Activated CD4-positive, alpha-beta T cell treated with anti-CD3 and anti-CD28 coated beads, Interleukin-2, amount 50 U/mL, for 4 hours (primary cell): ENCODE results near the gene ZDHHC11.

Experiments
- DNase-seq, 2 experiments: peaks; one replicate each; pipeline ENCODE4 v3.0.0-alpha.2; 2020

ZDHHC11 gene, protein sequence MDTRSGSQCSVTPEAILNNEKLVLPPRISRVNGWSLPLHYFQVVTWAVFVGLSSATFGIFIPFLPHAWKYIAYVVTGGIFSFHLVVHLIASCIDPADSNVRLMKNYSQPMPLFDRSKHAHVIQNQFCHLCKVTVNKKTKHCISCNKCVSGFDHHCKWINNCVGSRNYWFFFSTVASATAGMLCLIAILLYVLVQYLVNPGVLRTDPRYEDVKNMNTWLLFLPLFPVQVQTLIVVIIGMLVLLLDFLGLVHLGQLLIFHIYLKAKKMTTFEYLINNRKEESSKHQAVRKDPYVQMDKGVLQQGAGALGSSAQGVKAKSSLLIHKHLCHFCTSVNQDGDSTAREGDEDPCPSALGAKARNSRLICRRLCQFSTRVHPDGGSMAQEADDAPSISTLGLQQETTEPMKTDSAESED

DNA sequence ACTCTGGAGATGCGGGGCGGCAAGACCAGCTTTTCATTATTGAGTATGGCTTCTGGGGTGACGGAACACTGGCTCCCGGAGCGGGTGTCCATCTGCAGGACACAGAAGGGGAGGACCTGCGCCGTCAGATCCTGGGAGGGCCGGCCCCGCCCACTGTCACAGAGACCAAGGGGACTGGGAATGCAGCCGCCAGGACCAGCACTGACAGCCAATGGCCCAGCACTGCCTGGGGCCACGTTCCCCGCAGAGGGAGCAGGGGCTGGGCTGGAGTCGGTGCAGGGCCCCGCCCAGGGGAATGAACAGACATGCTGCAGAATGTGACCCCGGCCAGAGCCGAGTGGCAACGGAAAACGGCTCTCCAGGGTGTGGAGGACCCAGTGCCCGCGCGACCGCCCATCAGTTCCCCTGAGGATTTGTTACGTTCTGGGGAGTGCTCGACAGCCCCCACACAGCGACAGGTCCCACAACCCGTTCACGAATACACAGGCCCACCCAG is at the start of gene ZDHHC11:
TSS of gene ZDHHC11 (minus strand) at position 476 of the 496 bp plus-strand sequence. CDS start at position 92, 384 bp downstream.
- DNase-seq = no peak

DNA sequence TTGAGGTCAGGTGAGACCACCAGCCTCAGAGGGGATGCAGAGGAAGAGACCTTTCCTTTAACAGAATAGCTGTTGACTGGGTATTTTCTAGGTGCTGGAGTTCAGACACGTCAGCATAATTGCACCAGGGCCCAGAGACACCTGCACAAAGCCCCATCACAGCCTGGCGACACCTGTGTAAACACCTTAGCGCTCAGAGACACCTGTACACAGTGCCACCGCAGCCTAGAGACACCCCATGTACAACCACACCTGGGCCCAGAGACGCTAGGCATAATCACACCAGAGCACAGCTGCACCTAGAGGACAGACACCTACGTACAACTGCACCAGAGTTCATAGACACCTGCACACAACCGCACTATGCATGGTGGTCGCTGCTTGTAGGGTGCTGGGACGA is 42.9 kb upstream of the ZDHHC11 start:
- DNase-seq = no peak

GRCh38 chr5:893137-893506 is 42.3 kb upstream of the ZDHHC11 start:
- DNase-seq = no peak

GRCh38 chr5:892394-893136 is 41.8 kb upstream of the ZDHHC11 start, which contains the start of the genes BRD9 and TRIP13:
TSS of gene BRD9 (minus strand) at chr5:892801. CDS start at chr5:892657, 144 bp downstream.
TSS of gene TRIP13 (plus strand) at chr5:892884. CDS start at chr5:892999, 115 bp downstream.
- peak; percentile 75 to 80 for DNase-seq

GRCh38 chr5:891837-892393 is 41.1 kb upstream of the ZDHHC11 start:
- no peak for DNase-seq

DNA sequence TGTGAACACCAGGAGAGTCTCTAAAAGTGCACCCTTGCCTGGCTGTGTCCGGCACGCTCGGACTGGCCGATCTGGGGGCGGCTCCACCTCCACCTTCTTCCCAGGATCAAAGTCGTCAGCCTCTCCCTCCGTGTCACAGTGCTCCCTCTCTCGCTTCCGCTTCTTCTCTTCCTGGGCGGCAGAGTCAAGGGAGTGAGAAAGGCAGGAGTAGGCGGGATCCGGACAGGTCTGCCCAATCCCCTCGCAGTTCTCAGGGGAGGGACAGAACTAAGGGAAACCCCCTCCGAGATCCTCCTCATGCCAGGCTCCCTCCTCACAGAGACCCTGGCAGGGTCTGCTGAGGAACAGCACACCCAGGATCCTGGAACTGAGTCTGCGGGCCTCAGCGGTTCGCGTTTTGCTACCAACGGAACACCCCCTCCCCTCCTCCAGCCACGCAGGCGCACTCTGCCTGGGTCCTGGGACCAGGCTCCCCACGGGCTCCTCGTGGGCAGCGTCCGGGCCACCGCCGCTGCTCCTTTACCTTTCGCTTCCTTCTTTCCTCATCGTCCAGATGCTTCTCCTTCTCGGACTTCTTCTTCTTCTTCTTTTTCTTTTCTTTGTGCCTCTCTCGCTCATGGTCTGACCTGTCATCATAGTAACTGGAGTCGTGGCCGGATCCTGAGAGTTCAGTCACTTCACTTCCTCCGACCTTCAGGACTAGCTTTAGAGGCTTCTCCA is 40.5 kb upstream of the ZDHHC11 start:
- no peak for DNase-seq

DNA sequence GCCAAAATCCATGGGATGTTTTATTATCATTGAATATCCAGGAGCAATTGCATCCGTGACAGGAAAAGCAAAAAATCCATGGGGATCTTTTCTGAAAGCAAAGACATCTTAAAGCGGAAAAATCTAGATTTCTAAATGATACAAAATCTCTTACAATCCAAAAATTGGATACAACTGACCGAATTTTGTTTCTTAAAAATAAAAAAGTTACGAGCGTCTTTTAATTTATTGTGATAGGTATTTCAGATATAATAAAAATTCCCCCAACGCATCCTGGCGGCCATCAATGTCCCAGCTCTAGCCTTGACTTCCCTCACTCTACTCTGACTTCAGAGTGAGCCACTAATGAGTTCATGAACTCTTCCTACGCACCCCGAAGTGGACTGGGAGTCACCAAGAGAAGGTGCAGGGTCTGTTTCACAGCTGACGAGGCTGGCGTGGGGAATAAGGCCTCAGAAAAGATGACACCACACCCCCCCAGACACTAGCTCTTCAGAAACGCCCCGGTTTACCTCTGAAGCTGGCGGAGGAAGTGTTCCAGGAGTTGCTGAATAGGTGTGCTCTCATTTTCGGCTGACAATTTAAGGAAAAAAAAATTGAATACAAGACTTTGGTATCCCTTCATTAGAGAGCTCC is 38.4 kb upstream of the ZDHHC11 start:
- DNase-seq = no peak

- no peak for DNase-seq
These were observed 37.9 kb upstream of the ZDHHC11 start for GRCh38 chr5:888638-889035.

GRCh38 chr5:887947-888637 is 37.3 kb upstream of the ZDHHC11 start:
- no peak for DNase-seq

GRCh38 chr5:886716-887325 is 36.0 kb upstream of the ZDHHC11 start:
- no peak for DNase-seq

GRCh38 chr5:886036-886435 is 35.2 kb upstream of the ZDHHC11 start:
- DNase-seq = no peak

GRCh38 chr5:885529-885928 is 34.7 kb upstream of the ZDHHC11 start:
- no peak for DNase-seq

DNA sequence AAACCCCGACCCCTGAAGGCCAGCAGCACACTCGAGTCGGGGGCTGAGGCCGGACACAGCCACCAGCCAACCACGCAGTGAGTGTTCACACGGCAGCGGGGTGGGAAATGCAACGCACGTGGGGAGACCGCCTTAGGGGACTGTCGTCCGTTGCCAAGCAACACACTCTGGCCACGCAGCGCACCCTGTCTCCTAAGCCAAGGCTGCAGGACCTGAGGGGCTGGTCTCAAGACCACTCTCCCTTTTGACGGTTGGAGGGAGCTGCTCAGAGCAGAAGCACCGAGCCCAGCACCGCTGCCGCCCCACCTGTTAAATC is 34.3 kb upstream of the ZDHHC11 start:
- no peak for DNase-seq

DNA sequence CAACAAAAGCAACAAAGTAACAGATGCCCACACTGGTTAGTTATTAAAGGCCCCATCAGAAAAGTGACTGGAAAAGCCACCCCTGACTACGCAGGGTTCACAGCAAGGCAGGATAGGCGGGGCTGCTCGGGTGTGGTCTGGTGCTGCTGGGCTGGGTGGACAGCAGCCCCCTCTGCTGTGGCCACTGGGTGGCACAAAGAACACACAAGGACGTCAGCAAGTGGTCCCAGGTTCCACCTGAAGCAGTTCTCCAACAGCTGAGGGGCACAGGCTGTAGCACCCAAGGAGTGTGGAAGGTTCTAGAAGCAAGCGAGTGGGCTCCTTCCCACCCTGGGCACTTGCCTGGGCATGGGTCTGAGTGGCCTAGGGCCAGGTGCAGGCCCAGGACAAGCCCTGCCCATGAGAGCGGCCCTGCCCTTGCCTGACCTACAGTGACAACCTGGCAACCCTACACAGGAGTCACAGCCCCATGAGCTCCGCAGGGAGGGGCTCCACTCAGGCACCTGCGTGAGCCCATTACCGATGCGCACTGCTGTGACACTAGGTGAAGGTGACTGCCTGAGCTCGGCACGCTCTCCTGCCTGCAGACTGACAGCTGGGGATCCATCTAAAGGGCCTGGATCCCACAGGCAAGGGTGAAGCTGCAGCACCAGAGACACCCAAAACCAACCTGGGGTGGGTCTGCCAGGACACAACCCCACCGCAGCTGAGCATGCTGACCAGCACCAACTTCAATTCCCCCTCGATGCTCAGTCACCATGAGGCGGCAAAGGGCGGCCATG is 33.8 kb upstream of the ZDHHC11 start:
- no peak for DNase-seq

- DNase-seq = no peak
These were observed 32.8 kb upstream of the ZDHHC11 start for GRCh38 chr5:883475-884181.

GRCh38 chr5:882253-883183 is 31.7 kb upstream of the ZDHHC11 start:
- no peak for DNase-seq

GRCh38 chr5:881551-881935 is 30.8 kb upstream of the ZDHHC11 start:
- DNase-seq = no peak

- DNase-seq = no peak
These were observed 30.2 kb upstream of the ZDHHC11 start for GRCh38 chr5:880816-881550.
